HG03060 (cell line): ENCODE data around the gene PHOSPHO1.

Source experiments
- ATAC-seq: cut with Tn5 transposase; IDR thresholded peaks from one replicate; pipeline ENCODE4 v1.9.1; 2021; ENCODE audit warnings: low read depth, moderate number of reproducible peaks; ENCODE audit not compliant: unreplicated experiment

The PHOSPHO1 gene

GRCh38 chr17:49244839-49245238 lies 14.3 kb upstream of the PHOSPHO1 start:
- ATAC-seq: no peak

GRCh38 chr17:49242813-49243212 lies 12.2 kb upstream of the PHOSPHO1 start:
- ATAC-seq: no peak

- ATAC-seq: no peak
These were observed 11.3 kb upstream of the PHOSPHO1 start for GRCh38 chr17:49241692-49242397.

- ATAC-seq: no peak
These were observed 10.5 kb upstream of the PHOSPHO1 start for GRCh38 chr17:49241040-49241439.

- no peak for ATAC-seq
These were observed 10.0 kb upstream of the PHOSPHO1 start for GRCh38 chr17:49240619-49241018.

GRCh38 chr17:49239963-49240362 lies 9.4 kb upstream of the PHOSPHO1 start:
- no peak for ATAC-seq

- no peak for ATAC-seq
These were observed 5.3 kb upstream of the PHOSPHO1 start for GRCh38 chr17:49235896-49236295.

GRCh38 chr17:49234509-49235080 lies 4.0 kb upstream of the PHOSPHO1 start:
- no peak for ATAC-seq

- no peak for ATAC-seq
These were observed 942 bp upstream of the PHOSPHO1 start for GRCh38 chr17:49231563-49231894.

- ATAC-seq: no peak
These were observed 584 bp downstream of the PHOSPHO1 start for GRCh38 chr17:49229805-49230600.

- ATAC-seq: no peak
These were observed 1.3 kb downstream of the PHOSPHO1 start for GRCh38 chr17:49229076-49229804.

GRCh38 chr17:49227436-49228261 lies 2.9 kb downstream of the PHOSPHO1 start:
- ATAC-seq: no peak

- ATAC-seq: no peak
These were observed 3.7 kb downstream of the PHOSPHO1 start for GRCh38 chr17:49226771-49227435.

- no peak for ATAC-seq
These were observed 4.9 kb downstream of the PHOSPHO1 start for GRCh38 chr17:49225554-49226236.

GRCh38 chr17:49224997-49225337 lies 5.6 kb downstream of the PHOSPHO1 start:
- ATAC-seq: no peak

GRCh38 chr17:49224198-49224996 lies 6.2 kb downstream of the PHOSPHO1 start:
- no peak for ATAC-seq

GRCh38 chr17:49223517-49224197 lies 6.9 kb downstream of the PHOSPHO1 start:
- ATAC-seq: no peak

GRCh38 chr17:49223168-49223516 lies 7.4 kb downstream of the PHOSPHO1 start:
- no peak for ATAC-seq
